HEK293 (cell line): ENCODE results near the gene NSL1.

Experiments used
- CTCF ChIA-PET: fragments of 350-600 bp; formaldehyde crosslinking; extraction: SDS; loops from one replicate; lab custom pipeline; 2021; ENCODE audit warnings: antibody characterized with exemption; lab: Yijun Ruan, JAX
- POLR2A ChIA-PET: fragments of 300-600 bp; formaldehyde crosslinking; extraction: SDS; loops from one replicate; lab custom pipeline; 2020; ENCODE audit warnings: antibody characterized with exemption, inconsistent platforms; lab: Yijun Ruan, JAX
- H3K27ac ChIP-seq: fragments of 200-500 bp; sonication (Bioruptor generic); 2 replicates; pipeline ENCODE4 v1.5.1; 2014; ENCODE audit warnings: low read depth, low read length, control low read depth, inconsistent platforms; ENCODE audit errors: extremely low read depth
- H3K36me3 ChIP-seq, 2 experiments: fragments of 200-500 bp in 1 of 2; sonication (Bioruptor generic) in 1 of 2; 1 replicate in 1 of 2; 2 replicates in 1 of 2; pipeline ENCODE4 v1.5.1; 2014 to 2017; ENCODE audit warnings: inconsistent platforms in 2 of 2, low read length in 2 of 2; ENCODE audit not compliant: control insufficient read depth in 2 of 2, insufficient read depth in 1 of 2
- H3K4me1 ChIP-seq: fragments of 200-500 bp; sonication (Bioruptor generic); 2 replicates; pipeline ENCODE4 v1.5.1; 2014; ENCODE audit warnings: mild to moderate bottlenecking, low read length, inconsistent platforms; ENCODE audit not compliant: control insufficient read depth, insufficient read depth
- H3K4me3 ChIP-seq: 2 replicates; pipeline ENCODE4 v1.5.1; 2011; ENCODE audit warnings: low read depth, mild to moderate bottlenecking, control low read depth, low read length, moderate library complexity
- H3K9me3 ChIP-seq: fragments of 200-500 bp; sonication (Bioruptor generic); 2 replicates; pipeline ENCODE4 v1.5.1; 2014; ENCODE audit warnings: low read depth, low read length, inconsistent platforms; ENCODE audit not compliant: control insufficient read depth, insufficient read depth
- KLF10 ChIP-seq: fragments of 450-650 bp; IDR thresholded peaks from 2 replicates; pipeline ENCODE4 v1.5.1; 2018; ENCODE audit warnings: missing biosample characterization, mild to moderate bottlenecking, missing genetic modification characterization
- YY1 ChIP-seq: fragments of 450-650 bp; formaldehyde crosslinking; IDR thresholded peaks from 2 replicates; pipeline ENCODE4 v1.5.1; 2018; ENCODE audit warnings: missing biosample characterization, missing genetic modification characterization
- ZBTB1 ChIP-seq: fragments of 450-650 bp; formaldehyde crosslinking; IDR thresholded peaks from 2 replicates; pipeline ENCODE4 v1.5.1; 2016; ENCODE audit warnings: missing biosample characterization, missing genetic modification characterization
- ZBTB17 ChIP-seq: fragments of 450-650 bp; formaldehyde crosslinking; IDR thresholded peaks from 2 replicates; pipeline ENCODE4 v1.5.1; 2016; ENCODE audit warnings: missing biosample characterization, missing genetic modification characterization
- ZBTB20 ChIP-seq: fragments of 450-650 bp; formaldehyde crosslinking; IDR thresholded peaks from 2 replicates; pipeline ENCODE4 v1.5.1; 2016; ENCODE audit warnings: missing biosample characterization, missing genetic modification characterization
- ZIC2 ChIP-seq: fragments of 450-650 bp; formaldehyde crosslinking; IDR thresholded peaks from 2 replicates; pipeline ENCODE4 v1.5.1; 2016; ENCODE audit warnings: missing biosample characterization, missing genetic modification characterization
- ZNF132 ChIP-seq: fragments of 450-650 bp; formaldehyde crosslinking; IDR thresholded peaks from 2 replicates; pipeline ENCODE4 v1.5.1; 2017; ENCODE audit warnings: missing biosample characterization, missing genetic modification characterization, borderline replicate concordance
- ZNF211 ChIP-seq: fragments of 450-650 bp; formaldehyde crosslinking; IDR thresholded peaks from 2 replicates; pipeline ENCODE4 v1.5.1; 2016; ENCODE audit warnings: low read depth, missing biosample characterization, missing genetic modification characterization
- ZNF24 ChIP-seq: fragments of 450-650 bp; formaldehyde crosslinking; IDR thresholded peaks from 2 replicates; pipeline ENCODE4 v1.5.1; 2016; ENCODE audit warnings: missing biosample characterization, missing genetic modification characterization
- ZNF354C ChIP-seq: fragments of 450-650 bp; formaldehyde crosslinking; IDR thresholded peaks from 2 replicates; pipeline ENCODE4 v1.5.1; 2016; ENCODE audit warnings: missing biosample characterization, missing genetic modification characterization, low read depth, borderline replicate concordance
- ZNF37A ChIP-seq: fragments of 450-650 bp; IDR thresholded peaks from 2 replicates; pipeline ENCODE4 v1.5.1; 2018; ENCODE audit warnings: missing biosample characterization, missing genetic modification characterization
- ZNF558 ChIP-seq: fragments of 450-650 bp; formaldehyde crosslinking; IDR thresholded peaks from 2 replicates; pipeline ENCODE4 v1.5.1; 2016; ENCODE audit warnings: missing biosample characterization, missing genetic modification characterization
- ZNF677 ChIP-seq: fragments of 450-650 bp; IDR thresholded peaks from 2 replicates; pipeline ENCODE4 v1.5.0; 2018; ENCODE audit warnings: missing biosample characterization, mild to moderate bottlenecking, missing genetic modification characterization, moderate library complexity
- ZNF76 ChIP-seq: fragments of 450-650 bp; formaldehyde crosslinking; IDR thresholded peaks from 2 replicates; pipeline ENCODE4; 2016; ENCODE audit warnings: low read depth, missing biosample characterization, missing genetic modification characterization, borderline replicate concordance
- ZNF843 ChIP-seq: fragments of 450-650 bp; formaldehyde crosslinking; IDR thresholded peaks from 2 replicates; pipeline ENCODE4 v1.5.1; 2016; ENCODE audit warnings: missing biosample characterization, missing genetic modification characterization
- TF ChIP-seq, protein P1 (sequence below): fragments of 450-650 bp; formaldehyde crosslinking; IDR thresholded peaks from 2 replicates; pipeline ENCODE4 v1.5.1; 2016; ENCODE audit warnings: missing biosample characterization, missing genetic modification characterization
- TF ChIP-seq, protein P2 (sequence below): fragments of 450-650 bp; formaldehyde crosslinking; IDR thresholded peaks from 2 replicates; pipeline ENCODE4 v1.5.1; 2016; ENCODE audit warnings: missing biosample characterization, missing genetic modification characterization
- TF ChIP-seq, protein P3 (sequence below): IDR thresholded peaks from 2 replicates; pipeline ENCODE4 v1.6.1; 2011; ENCODE audit warnings: mild to moderate bottlenecking, low read depth, low read length, borderline replicate concordance
- TF ChIP-seq, protein P4 (sequence below): fragments of 450-650 bp; formaldehyde crosslinking; IDR thresholded peaks from 2 replicates; pipeline ENCODE4 v1.5.1; 2016; ENCODE audit warnings: missing biosample characterization, missing genetic modification characterization, low read depth

The NSL1 gene

DNA sequence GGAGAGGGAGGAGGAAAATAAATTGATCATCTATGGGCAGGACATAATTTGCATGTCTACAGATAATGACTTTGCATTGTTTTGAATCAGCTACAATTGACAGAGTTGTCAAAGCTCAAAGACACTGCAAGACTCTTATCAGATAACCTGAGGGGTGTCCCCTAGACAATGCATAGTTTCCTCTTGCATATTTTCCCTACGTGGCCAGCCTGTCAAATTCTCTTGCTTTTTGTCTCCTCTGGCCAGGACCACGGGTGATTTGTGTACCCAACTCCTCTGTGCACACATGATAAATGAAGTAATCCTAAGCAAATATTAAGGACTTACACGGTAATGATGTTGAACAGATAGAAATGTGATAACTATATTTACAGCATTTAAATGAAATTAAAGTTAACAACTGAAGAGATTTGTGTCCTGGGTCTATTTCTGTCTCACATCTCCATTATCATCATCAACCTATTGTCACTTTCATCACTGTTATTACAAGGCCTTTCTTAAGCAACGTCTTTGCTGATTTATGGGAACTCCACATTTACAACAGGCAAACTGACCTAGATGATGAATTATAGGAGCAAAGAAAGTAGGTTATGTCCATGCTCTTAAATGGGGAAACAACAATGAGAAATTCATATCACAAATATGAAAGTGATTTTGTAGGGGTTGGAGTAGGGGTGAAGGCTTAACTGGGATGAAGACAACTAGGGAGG, 110.7 kb downstream of the NSL1 start:
- H3K4me1 ChIP-seq = no peaks in the 10 kb centered on the region
- no peaks in the 10 kb centered on the region for H3K9me3 ChIP-seq
- no peak overlapping the region for H3K27ac ChIP-seq
- H3K4me3 ChIP-seq = no peak overlapping the region
- ChIA-PET CTCF (interaction anchor here (1.0 to 1.1 kb wide), 2 partner anchors 16 to 204 kb away, joined by 5 to 6 read pairs; no protein-coding TSS in a partner anchor), POLR2A (no interaction called here)
- TF ChIP-seq, protein P1, sequence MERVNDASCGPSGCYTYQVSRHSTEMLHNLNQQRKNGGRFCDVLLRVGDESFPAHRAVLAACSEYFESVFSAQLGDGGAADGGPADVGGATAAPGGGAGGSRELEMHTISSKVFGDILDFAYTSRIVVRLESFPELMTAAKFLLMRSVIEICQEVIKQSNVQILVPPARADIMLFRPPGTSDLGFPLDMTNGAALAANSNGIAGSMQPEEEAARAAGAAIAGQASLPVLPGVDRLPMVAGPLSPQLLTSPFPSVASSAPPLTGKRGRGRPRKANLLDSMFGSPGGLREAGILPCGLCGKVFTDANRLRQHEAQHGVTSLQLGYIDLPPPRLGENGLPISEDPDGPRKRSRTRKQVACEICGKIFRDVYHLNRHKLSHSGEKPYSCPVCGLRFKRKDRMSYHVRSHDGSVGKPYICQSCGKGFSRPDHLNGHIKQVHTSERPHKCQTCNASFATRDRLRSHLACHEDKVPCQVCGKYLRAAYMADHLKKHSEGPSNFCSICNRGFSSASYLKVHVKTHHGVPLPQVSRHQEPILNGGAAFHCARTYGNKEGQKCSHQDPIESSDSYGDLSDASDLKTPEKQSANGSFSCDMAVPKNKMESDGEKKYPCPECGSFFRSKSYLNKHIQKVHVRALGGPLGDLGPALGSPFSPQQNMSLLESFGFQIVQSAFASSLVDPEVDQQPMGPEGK (tag by site-specific recombination) = no peak
- TF ChIP-seq ZBTB1 (tag by site-specific recombination) (no peak), ZNF354C (tag by site-specific recombination) (no peak), ZNF677 (tag by site-specific recombination) (no peak), ZNF24 (tag by site-specific recombination) (no peak), YY1 (tag by site-specific recombination) (no peak), KLF10 (tag by site-specific recombination) (no peak), ZNF843 (tag by site-specific recombination) (no peak), ZBTB20 (tag by site-specific recombination) (no peak), ZNF76 (tag by site-specific recombination) (no peak), ZNF132 (no peak), ZNF211 (tag by site-specific recombination) (no peak), ZNF558 (tag by site-specific recombination) (no peak), ZNF37A (no peak), ZIC2 (tag by site-specific recombination) (no peak), ZBTB17 (tag by site-specific recombination) (no peak)
- TF ChIP-seq, protein P2, sequence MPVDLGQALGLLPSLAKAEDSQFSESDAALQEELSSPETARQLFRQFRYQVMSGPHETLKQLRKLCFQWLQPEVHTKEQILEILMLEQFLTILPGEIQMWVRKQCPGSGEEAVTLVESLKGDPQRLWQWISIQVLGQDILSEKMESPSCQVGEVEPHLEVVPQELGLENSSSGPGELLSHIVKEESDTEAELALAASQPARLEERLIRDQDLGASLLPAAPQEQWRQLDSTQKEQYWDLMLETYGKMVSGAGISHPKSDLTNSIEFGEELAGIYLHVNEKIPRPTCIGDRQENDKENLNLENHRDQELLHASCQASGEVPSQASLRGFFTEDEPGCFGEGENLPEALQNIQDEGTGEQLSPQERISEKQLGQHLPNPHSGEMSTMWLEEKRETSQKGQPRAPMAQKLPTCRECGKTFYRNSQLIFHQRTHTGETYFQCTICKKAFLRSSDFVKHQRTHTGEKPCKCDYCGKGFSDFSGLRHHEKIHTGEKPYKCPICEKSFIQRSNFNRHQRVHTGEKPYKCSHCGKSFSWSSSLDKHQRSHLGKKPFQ = no peak
- TF ChIP-seq, protein P3, sequence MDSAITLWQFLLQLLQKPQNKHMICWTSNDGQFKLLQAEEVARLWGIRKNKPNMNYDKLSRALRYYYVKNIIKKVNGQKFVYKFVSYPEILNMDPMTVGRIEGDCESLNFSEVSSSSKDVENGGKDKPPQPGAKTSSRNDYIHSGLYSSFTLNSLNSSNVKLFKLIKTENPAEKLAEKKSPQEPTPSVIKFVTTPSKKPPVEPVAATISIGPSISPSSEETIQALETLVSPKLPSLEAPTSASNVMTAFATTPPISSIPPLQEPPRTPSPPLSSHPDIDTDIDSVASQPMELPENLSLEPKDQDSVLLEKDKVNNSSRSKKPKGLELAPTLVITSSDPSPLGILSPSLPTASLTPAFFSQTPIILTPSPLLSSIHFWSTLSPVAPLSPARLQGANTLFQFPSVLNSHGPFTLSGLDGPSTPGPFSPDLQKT = no peak
- TF ChIP-seq, protein P4, sequence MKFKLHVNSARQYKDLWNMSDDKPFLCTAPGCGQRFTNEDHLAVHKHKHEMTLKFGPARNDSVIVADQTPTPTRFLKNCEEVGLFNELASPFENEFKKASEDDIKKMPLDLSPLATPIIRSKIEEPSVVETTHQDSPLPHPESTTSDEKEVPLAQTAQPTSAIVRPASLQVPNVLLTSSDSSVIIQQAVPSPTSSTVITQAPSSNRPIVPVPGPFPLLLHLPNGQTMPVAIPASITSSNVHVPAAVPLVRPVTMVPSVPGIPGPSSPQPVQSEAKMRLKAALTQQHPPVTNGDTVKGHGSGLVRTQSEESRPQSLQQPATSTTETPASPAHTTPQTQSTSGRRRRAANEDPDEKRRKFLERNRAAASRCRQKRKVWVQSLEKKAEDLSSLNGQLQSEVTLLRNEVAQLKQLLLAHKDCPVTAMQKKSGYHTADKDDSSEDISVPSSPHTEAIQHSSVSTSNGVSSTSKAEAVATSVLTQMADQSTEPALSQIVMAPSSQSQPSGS (tag by site-specific recombination) = no peak
- no peaks in the 10 kb centered on the region for H3K36me3 ChIP-seq
